BJ (cell line): ENCODE results near the gene ZFYVE28. TPM values are rescaled to one million over a fixed set of nuclear protein-coding genes. Genes with fewer than 3 reads are reported as not detected.
"Not testable (repeated sequence)": the region's sequence is repeated elsewhere in the genome, so short reads cannot be mapped to it uniquely, and the experiment has no call there.

Experiments
- CTCF ChIA-PET: fragments of 350-600 bp; formaldehyde crosslinking; extraction: SDS; loops from one replicate; lab custom pipeline; 2021; ENCODE audit warnings: antibody characterized with exemption, inconsistent platforms; lab: Yijun Ruan, JAX
- POLR2A ChIA-PET: fragments of 300-600 bp; sonication (Branson Sonifier 250); formaldehyde crosslinking; extraction: SDS; loops from one replicate; lab custom pipeline; 2021; ENCODE audit warnings: antibody characterized with exemption; lab: Charles Lee
- DNase-seq: peaks from one replicate; pipeline ENCODE4 v3.0.0-alpha.2; 2011; ENCODE audit warnings: low read depth
- H3K27me3 ChIP-seq: 2 replicates; pipeline ENCODE4 v1.6.0; 2011; ENCODE audit warnings: low read length; ENCODE audit not compliant: control insufficient read depth, insufficient read depth
- H3K36me3 ChIP-seq: 2 replicates; pipeline ENCODE4 v1.5.1; 2011; ENCODE audit warnings: low read length; ENCODE audit not compliant: control insufficient read depth, insufficient read depth
- H3K4me3 ChIP-seq: 2 replicates; pipeline ENCODE4 v1.5.1; 2011; ENCODE audit warnings: low read depth, mild to moderate bottlenecking, control low read depth, low read length
- CTCF ChIP-seq: IDR thresholded peaks from 2 replicates; pipeline ENCODE4 v1.5.1; 2011; ENCODE audit warnings: low read depth, mild to moderate bottlenecking, control low read depth, inconsistent platforms, low read length, moderate library complexity; ENCODE audit not compliant: insufficient read depth
- polyA plus RNA-seq: library from polyadenylated mRNA; depleted of rRNA; stranded (reverse); fragments of >200 nt; gene quantifications from 2 replicates; pipeline ENCODE4 v1.2.3, GENCODE V29; 2011

ZFYVE28 gene
- polyA plus RNA-seq, 1 experiment, result 4.4 TPM

GRCh38 chr4:2277956-2278355 is 140.5 kb downstream of the ZFYVE28 start:
- POLR2A ChIA-PET, result no interaction called here
- no peak for TF ChIP-seq CTCF
- CTCF ChIA-PET, result no interaction called here

GRCh38 chr4:2276581-2277325 is 141.7 kb downstream of the ZFYVE28 start:
- CTCF ChIA-PET, result no interaction called here
- H3K27me3 ChIP-seq, result peaks cover 2% of the 10 kb centered on the region; the same call in 1 of the 2 replicates
- DNase-seq, result no peak
- TF ChIP-seq CTCF, result no peak
- no peak overlapping the region for H3K4me3 ChIP-seq
- POLR2A ChIA-PET, result no interaction called here
- no peaks in the 10 kb centered on the region for H3K36me3 ChIP-seq

More at GRCh38 chr4:2277956-2278355, 140.5 kb downstream of the ZFYVE28 start:
- H3K36me3 ChIP-seq, result no peaks in the 10 kb centered on the region
- peaks cover 3% of the 10 kb centered on the region; the same call in 1 of the 2 replicates for H3K27me3 ChIP-seq
- no peak overlapping the region for H3K4me3 ChIP-seq
- no peak for DNase-seq

- H3K4me3 ChIP-seq, result no peak overlapping the region
- ChIA-PET POLR2A (no interaction called here), CTCF (no interaction called here)
- DNase-seq, result no peak
- TF ChIP-seq CTCF, result no peak
- no peaks in the 10 kb centered on the region for H3K36me3 ChIP-seq
- no peaks in the 10 kb centered on the region for H3K27me3 ChIP-seq
These were observed 142.7 kb downstream of the ZFYVE28 start for GRCh38 chr4:2275546-2276251.

GRCh38 chr4:2275044-2275397 is 143.4 kb downstream of the ZFYVE28 start:
- H3K4me3 ChIP-seq, POLR2A ChIA-PET, H3K27me3 ChIP-seq, DNase-seq, CTCF ChIA-PET, H3K36me3 ChIP-seq: not testable (repeated sequence)

GRCh38 chr4:2274320-2275043 is 144.0 kb downstream of the ZFYVE28 start:
- POLR2A ChIA-PET, result no interaction called here
- Histone ChIP-seq H3K27me3 (no peaks in the 10 kb centered on the region), H3K36me3 (no peaks in the 10 kb centered on the region), H3K4me3 (no peak overlapping the region)
- no peak for DNase-seq
- no peak for TF ChIP-seq CTCF
- CTCF ChIA-PET, result interaction anchor here (0.7 kb wide), 1 partner anchor 79 kb away, joined by 3 read pairs; no protein-coding TSS in a partner anchor
